Measurements from ENCODE around the gene RASSF10.

GRCh38 chr11:13011466-13012055 is 2.4 kb downstream of the RASSF10 start:
- TF ChIP-seq CTCF (IDR thresholded peaks at IDR 0.05) (no peak), EZH2 (IDR thresholded peaks at IDR 0.05; ENCODE audit: borderline replicate concordance, insufficient read depth, low read depth, low read length, poor library complexity, severe bottlenecking) (no peak)

Data from B cell (primary cell).